ENCODE results near the gene FZD2. TPM values are rescaled to one million over a fixed set of nuclear protein-coding genes. Genes with fewer than 3 reads are reported as not detected.

The FZD2 gene
- total and polyA plus RNA-seq, 2 donors: 9.8 to 14.7 TPM

DNA sequence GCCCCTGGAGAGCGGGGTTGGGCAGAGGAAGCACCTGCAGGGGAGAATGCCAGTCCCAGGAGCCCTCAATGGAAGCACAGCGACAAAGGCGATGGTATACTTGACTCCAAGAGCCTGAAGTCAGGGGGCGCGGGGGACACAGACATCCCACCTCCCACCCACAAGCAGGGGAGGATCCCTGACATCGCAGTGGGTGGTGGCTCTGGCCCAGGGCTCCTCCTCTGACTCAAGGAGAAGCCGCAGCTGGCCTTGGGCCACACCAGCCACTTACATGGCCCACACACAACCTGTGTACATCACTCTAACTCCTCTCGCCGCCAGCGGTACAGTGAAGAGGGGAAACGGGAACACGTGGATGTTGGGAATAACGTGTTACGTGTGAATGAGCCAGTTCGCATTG is 44.3 kb downstream of the FZD2 start:
- DNase-seq (ENCODE audit: extremely low spot score): no peak
- WGBS: 81% methylated on average over 15 of the region's 15 CpGs
- Histone ChIP-seq H3K4me1 (ENCODE audit: insufficient read depth) (no peaks in the 10 kb centered on the region), H3K36me3 (ENCODE audit: insufficient read depth) (no peaks in the 10 kb centered on the region), H3K27ac (ENCODE audit: low read depth) (no peak overlapping the region), H3K4me3 (ENCODE audit: low read depth, low read length) (no peak overlapping the region)

DNA sequence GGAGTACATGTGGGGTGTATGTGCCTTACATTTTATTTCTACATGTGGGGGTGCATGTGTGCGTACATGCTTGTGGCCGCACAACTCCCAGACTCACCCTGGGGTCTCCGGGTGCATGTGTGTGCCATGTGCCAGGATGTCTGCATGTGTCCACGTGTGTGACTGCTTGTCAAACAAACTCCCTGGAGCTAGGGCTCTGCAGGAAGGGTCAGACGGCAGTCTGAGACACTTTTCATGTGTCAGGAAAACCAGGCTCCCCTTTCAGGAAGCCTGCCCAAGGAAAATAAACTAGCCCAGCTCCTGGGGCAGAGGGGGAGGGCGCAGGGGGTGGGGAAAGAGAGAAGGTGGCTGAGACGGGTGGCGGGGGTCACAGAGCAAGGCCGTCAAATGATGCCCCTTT is 44.7 kb downstream of the FZD2 start:
- H3K4me3 ChIP-seq (ENCODE audit: low read depth, low read length): no peak overlapping the region
- 55% methylated on average over 9 of the region's 9 CpGs for WGBS
- no peaks in the 10 kb centered on the region for H3K4me1 ChIP-seq (ENCODE audit: insufficient read depth)
- no peak for DNase-seq (ENCODE audit: extremely low spot score)
- H3K27ac ChIP-seq (ENCODE audit: low read depth): no peak overlapping the region
- H3K36me3 ChIP-seq (ENCODE audit: insufficient read depth): no peaks in the 10 kb centered on the region

DNA sequence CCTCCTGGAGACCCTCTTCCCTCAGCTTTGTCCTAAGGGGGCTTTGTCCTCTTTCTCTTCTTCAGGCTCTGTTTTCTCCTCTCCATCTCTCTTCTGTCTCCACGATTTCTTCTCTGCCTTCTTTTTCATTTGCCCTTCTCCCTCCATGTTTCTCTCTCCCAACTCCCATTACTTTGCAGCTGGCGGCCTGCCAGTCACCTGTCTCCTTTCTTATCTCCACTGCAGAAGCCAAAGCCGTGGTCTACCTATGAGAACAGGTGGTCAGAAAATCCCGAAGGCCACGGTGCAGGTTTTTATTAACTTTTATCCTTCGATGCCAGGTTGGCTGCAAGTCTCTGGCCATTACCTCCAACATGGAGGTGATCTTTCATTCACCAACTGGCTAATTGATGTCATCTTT is 45.1 kb downstream of the FZD2 start:
- WGBS: 46% methylated on average over 6 of the region's 6 CpGs
- Histone ChIP-seq H3K27ac (ENCODE audit: low read depth) (no peak overlapping the region), H3K4me1 (ENCODE audit: insufficient read depth) (no peaks in the 10 kb centered on the region), H3K4me3 (ENCODE audit: low read depth, low read length) (no peak overlapping the region), H3K36me3 (ENCODE audit: insufficient read depth) (no peaks in the 10 kb centered on the region)
- no peak for DNase-seq (ENCODE audit: extremely low spot score)

GRCh38 chr17:44602970-44603369 is 45.7 kb downstream of the FZD2 start:
- Histone ChIP-seq H3K4me1 (ENCODE audit: insufficient read depth) (no peaks in the 10 kb centered on the region), H3K36me3 (ENCODE audit: insufficient read depth) (no peaks in the 10 kb centered on the region), H3K27ac (ENCODE audit: low read depth) (no peak overlapping the region), H3K4me3 (ENCODE audit: low read depth, low read length) (no peak overlapping the region)
- 92% methylated on average over 3 of the region's 3 CpGs for WGBS
- DNase-seq (ENCODE audit: extremely low spot score): no peak

DNA sequence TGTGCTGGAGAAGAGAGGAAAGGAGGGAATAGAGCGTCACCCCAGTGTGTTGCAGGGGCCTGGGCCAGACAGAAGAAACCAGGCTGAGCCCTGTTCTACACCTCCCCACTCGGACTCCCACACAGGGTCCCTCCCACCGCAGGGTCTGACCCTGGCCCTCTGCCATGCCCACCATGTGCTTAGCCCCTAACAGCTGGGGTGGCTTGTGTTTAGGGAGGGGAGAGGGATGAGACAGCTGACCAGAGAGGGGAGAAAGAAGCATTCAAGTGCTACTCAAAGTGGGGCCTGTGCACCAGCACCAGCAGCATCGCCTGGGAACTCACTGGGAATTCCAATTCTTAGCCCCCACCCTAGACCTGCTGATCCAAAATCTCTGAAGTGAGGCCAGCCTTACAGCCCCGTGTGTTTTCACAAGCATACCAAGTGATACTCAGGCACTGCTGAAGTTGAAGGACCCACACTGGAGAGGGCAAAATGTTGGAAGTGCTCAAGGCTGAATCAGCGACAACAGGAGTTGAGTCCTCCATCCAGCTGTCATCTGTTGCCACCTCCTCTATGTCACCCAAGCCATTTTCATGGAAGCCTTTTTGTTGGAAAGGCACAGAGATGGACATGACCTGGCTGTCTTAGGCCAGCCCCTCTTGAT is 47.0 kb downstream of the FZD2 start:
- no peaks in the 10 kb centered on the region for H3K36me3 ChIP-seq (ENCODE audit: insufficient read depth)
- no peaks in the 10 kb centered on the region for H3K4me1 ChIP-seq (ENCODE audit: insufficient read depth)
- 76% methylated on average over 6 of the region's 6 CpGs for WGBS
- H3K4me3 ChIP-seq (ENCODE audit: low read depth, low read length): no peak overlapping the region
- DNase-seq (ENCODE audit: extremely low spot score): no peak
- H3K27ac ChIP-seq (ENCODE audit: low read depth): no peak overlapping the region

- H3K4me3 ChIP-seq (ENCODE audit: low read depth, low read length): no peak overlapping the region
- H3K27ac ChIP-seq (ENCODE audit: low read depth): no peak overlapping the region
- no peaks in the 10 kb centered on the region for H3K36me3 ChIP-seq (ENCODE audit: insufficient read depth)
- WGBS: 88% methylated on average over 10 of the region's 10 CpGs
- H3K4me1 ChIP-seq (ENCODE audit: insufficient read depth): no peaks in the 10 kb centered on the region
- no peak for DNase-seq (ENCODE audit: extremely low spot score)
These were observed 47.6 kb downstream of the FZD2 start for GRCh38 chr17:44604768-44605485.

DNA sequence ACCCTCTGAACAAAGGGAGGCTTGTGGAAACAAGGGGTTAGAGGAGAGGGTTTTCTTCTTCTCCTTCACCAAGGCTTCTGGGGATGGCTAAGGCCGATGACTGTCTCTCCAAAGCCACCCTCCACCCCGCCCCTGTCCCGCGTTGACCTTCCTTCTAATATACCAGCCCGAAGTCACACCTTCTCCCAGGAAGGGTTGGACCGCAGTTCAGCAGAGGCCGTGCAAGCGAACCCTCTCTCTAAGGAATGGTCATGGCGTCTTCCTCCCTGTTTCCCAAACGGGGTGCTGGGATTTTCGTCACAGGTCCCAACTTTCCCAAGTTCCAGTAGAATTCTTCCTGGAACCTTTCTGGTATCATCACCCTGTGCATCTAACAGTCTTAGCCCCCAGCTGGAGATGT is 49.4 kb downstream of the FZD2 start:
- Histone ChIP-seq H3K4me3 (ENCODE audit: low read depth, low read length) (no peak overlapping the region), H3K4me1 (ENCODE audit: insufficient read depth) (no peaks in the 10 kb centered on the region), H3K27ac (ENCODE audit: low read depth) (no peak overlapping the region), H3K36me3 (ENCODE audit: insufficient read depth) (no peaks in the 10 kb centered on the region)
- 98% methylated on average over 11 of the region's 11 CpGs for WGBS
- DNase-seq (ENCODE audit: extremely low spot score): no peak

- DNase-seq (ENCODE audit: extremely low spot score): no peak
- Histone ChIP-seq H3K4me3 (ENCODE audit: low read depth, low read length) (no peak overlapping the region), H3K4me1 (ENCODE audit: insufficient read depth) (no peaks in the 10 kb centered on the region), H3K36me3 (ENCODE audit: insufficient read depth) (no peaks in the 10 kb centered on the region), H3K27ac (ENCODE audit: low read depth) (no peak overlapping the region)
- 40% methylated on average over 10 of the region's 10 CpGs for WGBS
These were observed 50.8 kb downstream of the FZD2 start for GRCh38 chr17:44607836-44608690.

GRCh38 chr17:44608727-44609435 is 51.6 kb downstream of the FZD2 start:
- Histone ChIP-seq H3K36me3 (ENCODE audit: insufficient read depth) (no peaks in the 10 kb centered on the region), H3K4me3 (ENCODE audit: low read depth, low read length) (no peak overlapping the region), H3K27ac (ENCODE audit: low read depth) (no peak overlapping the region), H3K4me1 (ENCODE audit: insufficient read depth) (no peaks in the 10 kb centered on the region)
- WGBS: 92% methylated on average over 6 of the region's 6 CpGs
- no peak for DNase-seq (ENCODE audit: extremely low spot score)

DNA sequence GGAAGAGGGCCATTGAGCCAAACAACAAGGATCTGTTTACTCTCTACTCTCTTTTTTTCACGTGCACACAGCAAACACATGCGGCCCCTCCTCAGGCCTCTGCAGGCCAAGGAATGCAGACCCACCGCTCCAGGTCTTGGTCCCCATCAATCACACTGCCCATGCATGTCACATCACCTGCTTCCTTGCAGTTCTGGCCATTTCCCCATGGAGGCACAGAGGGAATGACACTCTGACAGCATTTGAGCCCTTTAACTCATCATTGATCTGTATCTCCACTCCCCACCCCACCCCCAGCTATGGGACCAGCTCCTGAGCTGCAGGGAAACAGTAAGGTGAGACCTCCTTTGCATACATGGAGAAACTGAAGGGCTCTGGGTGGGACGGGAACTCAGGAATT is 53.0 kb downstream of the FZD2 start:
- no peak for DNase-seq (ENCODE audit: extremely low spot score)
- 61% methylated on average over 4 of the region's 4 CpGs for WGBS
- Histone ChIP-seq H3K4me3 (ENCODE audit: low read depth, low read length) (no peak overlapping the region), H3K27ac (ENCODE audit: low read depth) (no peak overlapping the region), H3K36me3 (ENCODE audit: insufficient read depth) (no peaks in the 10 kb centered on the region), H3K4me1 (ENCODE audit: insufficient read depth) (no peaks in the 10 kb centered on the region)

Other genes with a start within 250 kb of the FZD2 start
- 2.0 TPM for gene RUNDC3A, start 248.9 kb upstream of the FZD2 start, total RNA-seq
- 1.8 TPM for gene RUNDC3A, start 248.9 kb upstream of the FZD2 start, polyA plus RNA-seq
- 27.9 TPM for gene SLC25A39, start 232.7 kb upstream of the FZD2 start, total RNA-seq
- gene SLC25A39, start 232.7 kb upstream of the FZD2 start, polyA plus RNA-seq: 74.9 TPM
- gene GRN, start 212.2 kb upstream of the FZD2 start, total RNA-seq: 155 TPM
- 241 TPM for gene GRN, start 212.2 kb upstream of the FZD2 start, polyA plus RNA-seq
- gene FAM171A2, start 193.6 kb upstream of the FZD2 start, total RNA-seq: 5.7 TPM
- 0.84 TPM for gene FAM171A2, start 193.6 kb upstream of the FZD2 start, polyA plus RNA-seq
- gene ITGA2B, start 167.8 kb upstream of the FZD2 start, total RNA-seq: 2.3 TPM
- gene ITGA2B, start 167.8 kb upstream of the FZD2 start, polyA plus RNA-seq: 0.56 TPM
- gene GPATCH8, start 54.1 kb upstream of the FZD2 start, total RNA-seq: 63.4 TPM
- 19.3 TPM for gene GPATCH8, start 54.1 kb upstream of the FZD2 start, polyA plus RNA-seq
- gene MEIOC, start 99.0 kb downstream of the FZD2 start, total RNA-seq: not detected
- 0.05 TPM for gene MEIOC, start 99.0 kb downstream of the FZD2 start, polyA plus RNA-seq
- 27.4 TPM for gene CCDC43, start 132.3 kb downstream of the FZD2 start, total RNA-seq
- 10.8 TPM for gene CCDC43, start 132.3 kb downstream of the FZD2 start, polyA plus RNA-seq
- 7.1 TPM for gene DBF4B, start 151.2 kb downstream of the FZD2 start, total RNA-seq
- gene DBF4B, start 151.2 kb downstream of the FZD2 start, polyA plus RNA-seq: 7.2 TPM
- 1.9 TPM for gene ADAM11, start 201.5 kb downstream of the FZD2 start, total RNA-seq
- gene ADAM11, start 201.5 kb downstream of the FZD2 start, polyA plus RNA-seq: 0.81 TPM